BJ (cell line): ENCODE data around the gene PHLDA3. TPM values are rescaled to one million over a fixed set of nuclear protein-coding genes. Genes with fewer than 3 reads are reported as not detected.
A peak's percentile ranks its signal among the peaks of the same experiment; 100 is the strongest.

Experiments used
- CTCF ChIA-PET: fragments of 350-600 bp; formaldehyde crosslinking; extraction: SDS; loops from one replicate; lab custom pipeline; 2021; ENCODE audit warnings: antibody characterized with exemption, inconsistent platforms; lab: Yijun Ruan, JAX
- POLR2A ChIA-PET: fragments of 300-600 bp; sonication (Branson Sonifier 250); formaldehyde crosslinking; extraction: SDS; loops from one replicate; lab custom pipeline; 2021; ENCODE audit warnings: antibody characterized with exemption; lab: Charles Lee
- DNase-seq: peaks from one replicate; pipeline ENCODE4 v3.0.0-alpha.2; 2011; ENCODE audit warnings: low read depth
- H3K27me3 ChIP-seq: 2 replicates; pipeline ENCODE4 v1.6.0; 2011; ENCODE audit warnings: low read length; ENCODE audit not compliant: control insufficient read depth, insufficient read depth
- H3K36me3 ChIP-seq: 2 replicates; pipeline ENCODE4 v1.5.1; 2011; ENCODE audit warnings: low read length; ENCODE audit not compliant: control insufficient read depth, insufficient read depth
- H3K4me3 ChIP-seq: 2 replicates; pipeline ENCODE4 v1.5.1; 2011; ENCODE audit warnings: low read depth, mild to moderate bottlenecking, control low read depth, low read length
- CTCF ChIP-seq: IDR thresholded peaks from 2 replicates; pipeline ENCODE4 v1.5.1; 2011; ENCODE audit warnings: low read depth, mild to moderate bottlenecking, control low read depth, inconsistent platforms, low read length, moderate library complexity; ENCODE audit not compliant: insufficient read depth
- polyA plus RNA-seq: library from polyadenylated mRNA; depleted of rRNA; stranded (reverse); fragments of >200 nt; gene quantifications from 2 replicates; pipeline ENCODE4 v1.2.3, GENCODE V29; 2011

The PHLDA3 gene
- polyA plus RNA-seq, 1 experiment = 130 TPM

GRCh38 chr1:201444792-201445191 is 24.2 kb downstream of the PHLDA3 start:
- H3K27me3 ChIP-seq = peaks cover 1% of the 10 kb centered on the region; the same call in 1 of the 2 replicates
- TF ChIP-seq CTCF = no peak
- CTCF ChIA-PET = interaction anchor here (1.3 to 9.2 kb wide), 5 partner anchors 9 to 68 kb away, joined by 3 to 121 read pairs (median 8); partner anchors contain the start of gene PHLDA3
- H3K36me3 ChIP-seq = no peaks in the 10 kb centered on the region
- no peak overlapping the region for H3K4me3 ChIP-seq
- DNase-seq = no peak
- POLR2A ChIA-PET = no interaction called here

GRCh38 chr1:201443747-201444146 is 25.2 kb downstream of the PHLDA3 start:
- DNase-seq = no peak
- no peak for TF ChIP-seq CTCF
- H3K36me3 ChIP-seq = no peaks in the 10 kb centered on the region
- H3K4me3 ChIP-seq = no peak overlapping the region
- H3K27me3 ChIP-seq = peaks cover 1% of the 10 kb centered on the region; the same call in 1 of the 2 replicates
- ChIA-PET CTCF (interaction anchor here (1.3 to 9.2 kb wide), 3 partner anchors 8 to 69 kb away, joined by 3 to 83 read pairs (median 8); no protein-coding TSS in a partner anchor), POLR2A (no interaction called here)

DNA sequence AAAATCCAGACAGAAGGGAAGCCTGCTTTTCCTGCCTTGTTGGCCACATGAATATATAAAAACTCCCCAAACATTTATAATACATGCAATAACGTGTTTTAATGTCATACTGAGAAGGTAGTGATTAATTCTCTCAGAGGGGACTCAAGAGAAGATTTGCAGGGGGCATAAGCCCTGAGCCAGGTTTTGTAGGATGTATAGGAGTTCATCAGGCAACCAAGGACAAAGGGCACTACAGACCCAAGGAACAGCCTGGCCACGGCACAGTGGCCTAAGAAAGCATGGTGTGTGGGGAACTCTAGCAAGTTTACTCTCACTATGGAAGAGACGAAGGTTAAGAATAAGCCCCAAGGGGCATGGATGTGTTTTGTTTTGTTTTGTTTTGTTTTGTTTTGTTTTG is 32.0 kb downstream of the PHLDA3 start:
- CTCF ChIA-PET = interaction anchor here (0.9 to 6.2 kb wide), 10 partner anchors 11 to 76 kb away, joined by 3 to 129 read pairs (median 15); partner anchors contain the start of gene PHLDA3
- no peak for DNase-seq
- no peak for TF ChIP-seq CTCF
- no peak overlapping the region for H3K4me3 ChIP-seq
- H3K27me3 ChIP-seq = no peaks in the 10 kb centered on the region
- POLR2A ChIA-PET = no interaction called here
- no peaks in the 10 kb centered on the region for H3K36me3 ChIP-seq

GRCh38 chr1:201436393-201436792 is 32.6 kb downstream of the PHLDA3 start:
- ChIA-PET CTCF (interaction anchor here (0.6 to 6.2 kb wide), 25 partner anchors 10 to 1359 kb away, joined by 3 to 129 read pairs (median 7); partner anchors contain the start of genes PHLDA3 and TNNI1), POLR2A (no interaction called here)
- TF ChIP-seq CTCF = peak; percentile 55
- Histone ChIP-seq H3K4me3 (no peak overlapping the region), H3K36me3 (no peaks in the 10 kb centered on the region), H3K27me3 (no peaks in the 10 kb centered on the region)
- DNase-seq = no peak

- ChIA-PET POLR2A (no interaction called here), CTCF (interaction anchor here (0.7 to 6.2 kb wide), 10 partner anchors 14 to 78 kb away, joined by 3 to 129 read pairs (median 8); partner anchors contain the start of gene PHLDA3)
- no peak overlapping the region for H3K4me3 ChIP-seq
- DNase-seq = no peak
- no peak for TF ChIP-seq CTCF
- H3K27me3 ChIP-seq = peaks cover 7% of the 10 kb centered on the region
- H3K36me3 ChIP-seq = no peaks in the 10 kb centered on the region
Measured at GRCh38 chr1:201434266-201434665, 34.7 kb downstream of the PHLDA3 start.
